Activated naive CD4-positive, alpha-beta T cell treated with anti-CD3 and anti-CD28 coated beads, Interleukin-2, amount 10 ng/mL, durations not matched to agents 7 days and 5 days (primary cell): ENCODE data around the gene OR2J1.
"Not testable (repeated sequence)": the region's sequence is repeated elsewhere in the genome, so short reads cannot be mapped to it uniquely, and the experiment has no call there.

Experiments used
- CTCF ChIA-PET: fragments of 350-600 bp; sonication (Branson Sonifier 250); formaldehyde crosslinking; loops from one replicate; lab custom pipeline; 2021; ENCODE audit warnings: antibody characterized with exemption; lab: Charles Lee
- DNase-seq: peaks from one replicate; pipeline ENCODE4 v3.0.0-alpha.2; 2020
- H3K27ac Mint-ChIP-seq: one replicate; pipeline ENCODE4 v1.8.0; 2021; ENCODE audit warnings: mild to moderate bottlenecking, moderate library complexity, mixed read lengths
- H3K27me3 Mint-ChIP-seq: one replicate; pipeline ENCODE4 v1.8.0; 2021; ENCODE audit warnings: mild to moderate bottlenecking, mixed read lengths
- H3K36me3 Mint-ChIP-seq: one replicate; pipeline ENCODE4 v1.8.0; 2021; ENCODE audit warnings: mixed read lengths
- H3K4me1 Mint-ChIP-seq: one replicate; pipeline ENCODE4 v1.8.0; 2021; ENCODE audit warnings: mixed read lengths
- H3K4me3 Mint-ChIP-seq: one replicate; pipeline ENCODE4 v1.8.0; 2021; ENCODE audit warnings: mild to moderate bottlenecking, moderate library complexity, mixed read lengths
- H3K9me3 Mint-ChIP-seq: one replicate; pipeline ENCODE4 v1.8.0; 2021; ENCODE audit warnings: mixed read lengths

Gene OR2J1

DNA sequence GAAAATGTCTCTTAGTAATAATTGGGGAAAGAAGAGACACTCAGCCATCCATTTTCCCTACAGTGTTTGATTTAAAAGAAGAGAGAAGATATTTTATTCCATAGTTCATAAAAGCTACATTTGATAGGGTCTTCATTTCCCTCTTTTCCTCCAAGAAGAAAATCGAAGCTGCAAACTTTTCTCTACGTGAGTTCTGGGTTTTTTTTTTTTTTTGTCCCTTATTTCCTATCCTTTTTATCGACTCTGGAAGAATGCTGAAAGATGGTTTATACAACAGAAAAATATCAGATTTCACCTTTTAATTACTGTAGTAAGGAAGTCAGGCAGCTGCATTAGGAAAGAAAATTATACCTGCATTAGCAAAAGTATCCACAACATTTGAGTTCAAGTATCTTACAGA lies at the start of gene OR2J1:
Gene OR2J1 (plus strand): TSS at position 301 of the 400 bp plus-strand sequence. CDS start 1,453 bp downstream, outside the sequence.
- Mint-ChIP-seq H3K27me3 (peaks cover 8% of the 10 kb centered on the region), H3K4me3 (no peak within 1 kb of the TSS), H3K9me3 (no peaks in the 10 kb centered on the region), H3K4me1 (no peaks in the 10 kb centered on the region), H3K36me3 (no peaks in the 10 kb centered on the region), H3K27ac (no peak within 1 kb of the TSS)
- DNase-seq, result no peak
- CTCF ChIA-PET, result no interaction called here

DNA sequence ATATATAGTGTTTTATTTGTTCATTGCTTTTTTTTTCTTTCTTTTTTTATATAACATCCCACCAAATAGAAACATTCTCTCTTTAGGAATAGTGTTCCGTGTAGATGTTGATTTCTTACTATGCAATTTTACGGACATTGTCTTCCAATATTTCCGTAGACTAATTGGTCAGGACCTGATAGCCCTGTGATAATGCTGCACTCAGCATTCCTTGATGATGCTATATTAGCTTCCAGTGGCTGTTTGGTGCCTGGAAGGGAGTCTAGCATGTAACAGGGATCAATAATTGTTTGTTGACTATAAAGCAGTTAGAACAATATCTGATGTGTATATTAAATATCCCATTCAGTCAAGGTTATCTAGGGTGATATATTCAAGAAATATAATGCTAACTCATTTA lies 47.6 kb upstream of the OR2J1 start:
- DNase-seq, result no peak
- Mint-ChIP-seq H3K27ac (no peak overlapping the region), H3K4me1 (no peaks in the 10 kb centered on the region), H3K36me3 (no peaks in the 10 kb centered on the region), H3K9me3 (no peaks in the 10 kb centered on the region), H3K4me3 (no peak overlapping the region), H3K27me3 (peaks cover 5% of the 10 kb centered on the region)
- CTCF ChIA-PET, result no interaction called here

DNA sequence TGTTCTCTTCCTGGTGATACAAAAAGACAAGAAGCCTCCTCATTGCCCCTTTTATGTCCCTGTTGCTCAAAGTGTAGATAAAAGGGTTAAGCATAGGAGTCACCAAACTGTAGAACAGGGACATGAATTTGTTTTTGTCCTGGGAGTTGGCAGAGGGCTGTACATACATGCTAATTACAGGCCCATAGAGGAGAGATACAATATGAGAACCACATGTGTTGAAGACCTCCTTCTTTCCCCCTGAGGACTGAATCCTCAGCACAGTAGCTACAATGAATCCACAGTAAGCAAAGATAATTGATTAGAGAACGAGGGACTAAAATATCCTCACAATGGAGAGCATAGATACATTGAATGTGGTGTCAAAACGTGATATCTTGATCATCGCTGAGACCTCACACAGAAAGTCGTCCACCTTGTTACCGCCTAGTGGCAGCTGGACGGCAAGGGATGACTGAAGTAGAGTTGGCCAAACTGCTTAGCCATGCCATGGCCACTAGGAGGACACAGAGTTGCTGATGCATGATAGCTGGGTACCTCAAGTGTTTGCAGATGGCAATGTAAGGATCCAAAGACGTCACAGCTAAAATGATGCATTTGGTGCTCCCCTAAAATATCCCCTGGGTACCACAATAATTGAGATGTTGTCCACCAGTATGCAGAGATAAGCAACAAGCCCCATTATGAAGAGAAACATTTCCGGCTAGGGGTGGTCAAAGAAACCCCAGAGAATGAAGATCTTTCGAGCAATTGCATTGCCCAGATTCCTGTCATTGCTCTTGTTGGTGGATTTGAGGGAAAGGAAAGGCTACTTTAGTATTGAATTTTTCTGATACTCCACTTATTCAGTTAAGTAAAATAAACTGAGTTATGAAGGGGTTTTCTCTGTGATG lies 27.2 kb upstream of the OR2J1 start:
- no peaks in the 10 kb centered on the region for H3K36me3 Mint-ChIP-seq
- H3K4me3 Mint-ChIP-seq, result no peak overlapping the region
- peak; percentile 24 for DNase-seq
- peaks cover 2% of the 10 kb centered on the region for H3K9me3 Mint-ChIP-seq
- peaks cover 12% of the 10 kb centered on the region for H3K27me3 Mint-ChIP-seq
- no peak overlapping the region for H3K27ac Mint-ChIP-seq
- CTCF ChIA-PET, result no interaction called here
- H3K4me1 Mint-ChIP-seq, result no peaks in the 10 kb centered on the region

DNA sequence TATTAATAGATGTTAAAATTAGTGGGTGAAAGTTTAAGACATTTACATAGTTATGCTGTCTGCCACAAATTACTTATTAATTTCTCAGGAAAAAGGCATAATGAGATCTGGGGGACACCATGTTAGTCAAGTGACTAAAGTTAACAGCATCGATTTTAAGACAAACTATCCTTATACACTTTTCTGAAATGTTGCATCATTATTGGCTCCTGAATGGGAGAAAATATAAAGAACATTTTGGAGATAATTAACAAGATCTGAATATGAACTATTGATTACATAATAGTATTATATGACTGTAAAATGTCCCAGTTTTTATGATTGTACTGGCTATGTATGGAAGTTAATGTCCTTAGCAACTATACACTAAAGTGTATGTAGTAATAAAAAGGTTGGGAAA lies 20.1 kb upstream of the OR2J1 start:
- H3K4me1 Mint-ChIP-seq, result no peaks in the 10 kb centered on the region
- H3K27ac Mint-ChIP-seq, result no peak overlapping the region
- CTCF ChIA-PET, result no interaction called here
- H3K27me3 Mint-ChIP-seq, result peaks cover 21% of the 10 kb centered on the region
- no peak overlapping the region for H3K4me3 Mint-ChIP-seq
- H3K9me3 Mint-ChIP-seq, result no peaks in the 10 kb centered on the region
- no peak for DNase-seq
- no peaks in the 10 kb centered on the region for H3K36me3 Mint-ChIP-seq

DNA sequence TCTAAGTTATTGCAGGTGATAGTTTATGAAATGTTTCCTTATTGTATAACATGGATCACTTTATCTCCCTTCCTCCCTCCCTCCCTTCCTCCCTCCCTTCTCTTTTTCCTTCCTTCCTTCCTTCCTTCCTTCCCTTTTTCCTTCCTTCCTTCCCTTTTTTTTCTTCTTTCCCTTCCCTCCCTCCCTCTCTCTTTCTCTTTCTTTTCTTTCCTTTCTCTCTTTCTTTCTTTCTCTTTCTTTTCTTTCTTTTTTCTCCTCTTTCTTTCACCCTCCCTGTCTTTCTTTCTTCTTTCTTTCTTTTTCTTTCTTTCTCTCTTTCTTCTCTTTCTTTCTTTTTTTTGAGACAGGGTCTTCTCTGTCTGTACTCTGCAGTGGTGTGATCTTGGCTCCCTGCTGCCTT lies 18.0 kb upstream of the OR2J1 start:
- CTCF ChIA-PET, result no interaction called here
- H3K36me3 Mint-ChIP-seq, result no peaks in the 10 kb centered on the region
- no peak for DNase-seq
- no peak overlapping the region for H3K27ac Mint-ChIP-seq
- H3K4me1 Mint-ChIP-seq, result no peaks in the 10 kb centered on the region
- no peak overlapping the region for H3K4me3 Mint-ChIP-seq
- no peaks in the 10 kb centered on the region for H3K9me3 Mint-ChIP-seq
- peaks cover 15% of the 10 kb centered on the region for H3K27me3 Mint-ChIP-seq

DNA sequence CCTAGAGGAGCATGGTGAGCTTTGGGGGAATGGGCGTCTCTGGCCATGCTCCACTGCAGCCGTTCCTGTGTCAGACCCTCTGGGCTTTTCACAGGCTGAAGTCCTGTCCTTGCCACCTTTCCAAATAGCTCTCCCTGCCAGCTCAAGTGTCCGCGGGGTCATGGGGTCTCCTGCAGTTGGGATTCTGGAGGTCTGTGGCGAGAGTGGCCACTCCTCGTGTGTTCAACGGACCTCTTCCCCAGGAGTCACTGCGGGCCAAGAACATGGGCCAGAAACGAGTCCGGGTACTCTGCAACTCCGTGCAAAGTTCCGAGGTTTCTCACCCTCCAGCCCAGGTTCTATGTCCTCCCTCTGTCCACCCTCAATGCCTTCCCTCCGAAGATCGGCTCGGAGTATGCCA lies 16.8 kb upstream of the OR2J1 start:
- H3K4me1 Mint-ChIP-seq, result no peaks in the 10 kb centered on the region
- CTCF ChIA-PET, result no interaction called here

DNA sequence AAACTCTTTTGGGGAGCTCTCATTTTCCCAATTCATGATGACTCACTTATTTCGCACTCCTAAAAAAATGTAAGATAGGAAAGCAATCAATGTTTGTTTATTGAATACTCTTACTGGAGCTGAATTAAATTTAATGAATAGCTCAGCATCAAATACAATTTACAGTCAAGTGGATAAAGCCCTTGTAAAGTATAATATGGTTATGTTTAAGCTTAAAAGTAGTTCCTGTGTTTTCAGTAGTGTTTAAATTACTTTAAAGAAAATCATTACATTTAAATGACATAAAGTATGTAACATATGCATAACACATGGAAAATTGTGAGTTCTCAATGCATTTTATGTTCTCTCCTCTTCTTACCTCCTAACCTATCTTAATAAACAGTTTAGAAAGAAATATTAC lies 12.1 kb upstream of the OR2J1 start, which contains the start of gene OR2B3:
Gene OR2B3 (minus strand): TSS at position 101 of the 400 bp plus-strand sequence. CDS start 65 bp downstream, at position 36.
- DNase-seq, result no peak
- CTCF ChIA-PET, result no interaction called here
- peaks cover 4% of the 10 kb centered on the region for H3K27me3 Mint-ChIP-seq
- H3K4me1 Mint-ChIP-seq, result no peaks in the 10 kb centered on the region
- no peaks in the 10 kb centered on the region for H3K36me3 Mint-ChIP-seq
- no peak within 1 kb of the TSS for H3K27ac Mint-ChIP-seq
- H3K9me3 Mint-ChIP-seq, result no peaks in the 10 kb centered on the region
- no peak within 1 kb of the TSS for H3K4me3 Mint-ChIP-seq

More for the DNA sequence above, 16.8 kb upstream of the OR2J1 start:
- peaks cover 9% of the 10 kb centered on the region for H3K27me3 Mint-ChIP-seq
- no peak for DNase-seq
- no peaks in the 10 kb centered on the region for H3K36me3 Mint-ChIP-seq
- no peaks in the 10 kb centered on the region for H3K9me3 Mint-ChIP-seq
- no peak overlapping the region for H3K4me3 Mint-ChIP-seq
- H3K27ac Mint-ChIP-seq, result no peak overlapping the region

DNA sequence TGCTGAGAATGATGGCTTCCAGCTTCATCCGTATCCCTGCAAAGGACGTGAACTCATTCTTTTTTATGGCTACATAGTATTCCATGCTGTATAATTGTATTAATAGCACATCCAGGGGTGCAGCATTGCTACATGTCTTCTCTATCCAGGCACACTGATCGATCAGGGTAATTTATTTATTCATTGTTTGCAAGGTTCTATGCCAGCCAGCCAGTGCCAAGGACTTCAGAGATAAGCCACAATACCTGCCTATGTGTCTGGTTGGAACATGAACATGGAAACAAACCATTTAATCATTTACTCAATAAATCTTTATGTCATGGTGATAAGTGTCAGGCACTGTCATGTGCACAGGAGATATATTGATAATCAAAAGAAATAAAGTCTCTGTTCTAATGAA lies 6.3 kb upstream of the OR2J1 start:
- Mint-ChIP-seq H3K9me3 (no peaks in the 10 kb centered on the region), H3K27me3 (no peaks in the 10 kb centered on the region), H3K4me3 (no peak overlapping the region), H3K27ac (no peak overlapping the region), H3K4me1 (no peaks in the 10 kb centered on the region), H3K36me3 (no peaks in the 10 kb centered on the region)
- CTCF ChIA-PET, result no interaction called here
- DNase-seq, result no peak

DNA sequence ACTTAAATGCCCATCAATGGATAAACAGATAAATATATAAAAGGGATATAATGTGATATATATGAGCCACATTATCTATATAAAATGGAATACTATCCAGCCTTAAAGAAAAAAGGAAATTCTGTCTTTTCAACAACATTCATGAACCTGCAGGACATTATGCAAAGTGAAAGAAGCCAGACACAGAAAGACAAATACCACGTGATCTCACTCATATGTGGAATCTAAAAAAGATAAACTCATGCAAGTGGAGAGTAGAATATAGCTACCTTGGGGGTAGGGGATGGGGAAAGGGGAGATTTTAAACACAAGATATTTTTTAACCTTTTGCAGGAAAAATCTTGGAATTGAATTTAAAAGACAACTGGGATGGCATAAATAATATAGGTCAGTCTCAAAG lies 1.5 kb upstream of the OR2J1 start:
- Mint-ChIP-seq H3K27me3 (peaks cover 8% of the 10 kb centered on the region), H3K9me3 (no peaks in the 10 kb centered on the region), H3K4me1 (no peaks in the 10 kb centered on the region), H3K27ac (no peak overlapping the region), H3K36me3 (no peaks in the 10 kb centered on the region), H3K4me3 (no peak overlapping the region)
- DNase-seq, result no peak
- CTCF ChIA-PET, result no interaction called here

DNA sequence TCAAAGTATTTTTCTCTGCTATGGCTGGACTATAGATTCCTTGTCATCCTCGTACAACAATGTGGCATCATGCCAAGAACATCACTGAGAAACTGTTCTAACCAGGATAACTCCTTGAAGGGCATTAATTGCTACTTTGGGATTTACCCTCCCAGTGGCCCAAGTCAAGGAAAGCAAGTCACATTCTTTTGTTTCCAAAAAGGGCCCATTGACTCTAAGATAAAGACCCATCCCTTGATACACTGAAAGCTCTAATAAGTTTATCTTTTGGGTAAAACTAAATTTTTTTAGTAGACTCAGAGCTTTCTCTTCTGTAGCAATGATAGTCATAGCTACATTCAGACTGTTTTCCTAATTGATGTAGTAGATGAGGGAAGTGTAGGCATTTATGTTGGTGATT lies 8.5 kb downstream of the OR2J1 start, which contains the start of gene OR2J3:
Gene OR2J3 (plus strand): TSS at position 301 of the 400 bp plus-strand sequence. CDS start 3,833 bp downstream, outside the sequence.
- no peaks in the 10 kb centered on the region for H3K27me3 Mint-ChIP-seq
- no peak within 1 kb of the TSS for H3K27ac Mint-ChIP-seq
- no peaks in the 10 kb centered on the region for H3K4me1 Mint-ChIP-seq
- H3K9me3 Mint-ChIP-seq, result no peaks in the 10 kb centered on the region
- no peak within 1 kb of the TSS for H3K4me3 Mint-ChIP-seq
- CTCF ChIA-PET, result no interaction called here
- no peaks in the 10 kb centered on the region for H3K36me3 Mint-ChIP-seq
- no peak for DNase-seq

DNA sequence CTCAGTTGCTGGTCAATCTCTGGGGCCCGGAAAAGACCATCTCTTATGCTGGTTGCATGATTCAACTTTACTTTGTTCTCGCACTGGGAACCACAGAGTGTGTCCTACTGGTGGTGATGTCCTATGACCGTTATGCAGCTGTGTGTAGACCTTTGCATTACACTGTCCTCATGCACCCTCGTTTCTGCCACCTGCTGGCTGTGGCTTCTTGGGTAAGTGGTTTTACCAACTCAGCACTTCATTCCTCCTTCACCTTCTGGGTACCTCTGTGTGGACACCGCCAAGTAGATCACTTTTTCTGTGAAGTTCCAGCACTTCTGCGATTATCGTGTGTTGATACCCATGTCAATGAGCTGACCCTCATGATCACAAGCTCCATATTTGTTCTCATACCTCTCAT lies 12.8 kb downstream of the OR2J1 start:
- DNase-seq, result peak; percentile 24
- H3K27me3 Mint-ChIP-seq, result no peaks in the 10 kb centered on the region
- H3K9me3 Mint-ChIP-seq, result no peaks in the 10 kb centered on the region
- no peak overlapping the region for H3K4me3 Mint-ChIP-seq
- no peaks in the 10 kb centered on the region for H3K4me1 Mint-ChIP-seq
- no peaks in the 10 kb centered on the region for H3K36me3 Mint-ChIP-seq
- no peak overlapping the region for H3K27ac Mint-ChIP-seq
- CTCF ChIA-PET, result no interaction called here

DNA sequence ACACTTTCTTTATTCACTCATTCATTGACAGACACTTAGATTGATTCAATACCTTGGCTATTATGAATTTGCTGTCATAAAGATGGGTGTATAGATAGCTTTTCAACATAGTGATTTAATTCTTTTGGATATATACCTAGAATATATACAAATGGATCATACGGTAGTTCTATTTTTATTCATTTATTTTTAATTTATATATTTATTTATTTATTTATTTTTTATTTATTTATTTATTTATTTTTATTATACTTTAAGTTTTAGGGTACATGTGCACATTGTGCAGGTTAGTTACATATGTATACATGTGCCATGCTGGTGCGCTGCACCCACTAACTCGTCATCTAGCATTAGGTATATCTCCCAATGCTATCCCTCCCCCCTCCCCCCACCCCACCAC lies 15.7 kb downstream of the OR2J1 start:
- H3K4me3 Mint-ChIP-seq, H3K27me3 Mint-ChIP-seq, H3K27ac Mint-ChIP-seq, CTCF ChIA-PET, DNase-seq, H3K4me1 Mint-ChIP-seq, H3K9me3 Mint-ChIP-seq, H3K36me3 Mint-ChIP-seq: not testable (repeated sequence)

DNA sequence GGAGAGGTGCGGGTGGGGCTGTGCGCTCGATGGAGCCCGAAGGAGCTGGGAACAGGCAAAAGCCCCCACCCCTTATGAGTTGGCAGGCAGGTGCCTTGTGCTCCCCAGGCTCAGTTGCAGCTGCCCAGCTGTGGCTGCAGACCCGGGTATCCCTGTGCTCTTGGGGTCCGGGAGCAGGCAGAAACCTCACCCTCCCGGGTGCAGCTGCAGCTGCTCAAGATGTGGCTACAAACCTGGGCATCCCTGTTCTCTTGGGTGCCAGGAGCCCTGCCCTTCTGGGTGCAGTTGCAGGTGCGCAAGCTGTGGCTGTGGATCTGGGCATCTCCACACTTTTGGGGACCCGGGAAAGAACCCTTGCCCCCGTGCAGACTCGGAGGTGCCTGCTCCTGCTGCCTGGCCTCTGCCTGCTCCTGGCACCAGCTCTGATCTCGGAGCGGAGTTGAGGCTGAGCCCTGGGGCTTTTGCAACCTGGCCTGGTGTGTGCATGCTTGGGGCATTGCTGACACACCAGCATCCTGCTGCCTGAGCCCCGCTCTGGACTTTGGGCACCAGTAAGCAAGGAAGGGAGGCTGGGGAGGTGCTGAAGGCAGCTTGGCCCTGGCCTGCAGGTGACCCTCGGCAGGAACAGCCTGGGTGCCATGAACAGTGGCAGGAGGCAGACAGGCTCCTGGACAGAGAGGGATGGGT lies 30.2 kb downstream of the OR2J1 start:
- CTCF ChIA-PET, result no interaction called here
- no peaks in the 10 kb centered on the region for H3K9me3 Mint-ChIP-seq
- DNase-seq, result no peak
- peaks cover 11% of the 10 kb centered on the region for H3K27me3 Mint-ChIP-seq
- H3K4me3 Mint-ChIP-seq, result no peak overlapping the region
- H3K36me3 Mint-ChIP-seq, result no peaks in the 10 kb centered on the region
- no peak overlapping the region for H3K27ac Mint-ChIP-seq
- H3K4me1 Mint-ChIP-seq, result no peaks in the 10 kb centered on the region

DNA sequence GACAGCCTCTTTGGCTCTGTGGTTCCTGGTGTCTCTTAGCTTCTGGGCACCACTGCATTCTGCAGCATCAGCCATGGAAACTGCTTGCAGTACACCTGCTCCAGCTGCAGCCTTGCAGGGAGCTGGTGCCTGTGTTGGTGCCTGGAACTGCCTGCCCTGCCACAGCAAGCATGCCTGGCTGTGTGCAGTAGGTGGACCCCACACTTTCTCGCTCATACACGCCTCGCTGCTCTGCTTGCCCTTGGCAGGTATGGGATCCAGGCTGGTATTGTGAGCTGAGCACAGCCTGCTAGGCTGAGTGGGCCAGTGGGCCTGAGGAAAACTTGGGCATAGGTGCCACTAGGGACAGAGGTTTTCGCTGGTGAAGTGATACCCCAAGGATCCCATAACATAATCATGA lies 31.4 kb downstream of the OR2J1 start:
- H3K4me3 Mint-ChIP-seq, result no peak overlapping the region
- H3K27me3 Mint-ChIP-seq, result peaks cover 9% of the 10 kb centered on the region
- no peak overlapping the region for H3K27ac Mint-ChIP-seq
- no peak for DNase-seq
- H3K4me1 Mint-ChIP-seq, result no peaks in the 10 kb centered on the region
- CTCF ChIA-PET, result no interaction called here
- no peaks in the 10 kb centered on the region for H3K9me3 Mint-ChIP-seq
- H3K36me3 Mint-ChIP-seq, result no peaks in the 10 kb centered on the region

DNA sequence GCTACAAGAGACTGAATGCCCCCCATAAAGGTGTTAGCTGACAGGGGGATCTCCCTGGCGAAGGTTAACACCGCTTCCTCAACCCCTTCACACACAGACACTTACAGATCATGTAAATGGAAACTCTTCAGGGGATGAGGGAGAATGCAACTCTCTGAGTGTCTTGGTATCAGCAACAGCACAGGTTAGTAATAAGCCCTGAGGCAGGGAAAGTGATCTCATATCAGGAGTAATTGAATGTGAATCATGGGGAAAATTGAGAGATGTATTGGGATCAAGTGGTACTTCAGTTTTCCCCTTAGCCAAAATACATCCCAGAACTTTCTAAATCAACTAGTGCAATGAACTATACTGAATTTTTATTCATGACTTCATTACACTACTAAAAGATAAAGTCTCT lies 32.4 kb downstream of the OR2J1 start:
- no peak overlapping the region for H3K27ac Mint-ChIP-seq
- no peaks in the 10 kb centered on the region for H3K9me3 Mint-ChIP-seq
- no peak overlapping the region for H3K4me3 Mint-ChIP-seq
- CTCF ChIA-PET, result no interaction called here
- H3K27me3 Mint-ChIP-seq, result peaks cover 7% of the 10 kb centered on the region
- no peaks in the 10 kb centered on the region for H3K36me3 Mint-ChIP-seq
- DNase-seq, result no peak
- H3K4me1 Mint-ChIP-seq, result no peaks in the 10 kb centered on the region
